ENCODE measurements around the gene ZNF747.

- TF ChIP-seq CTCF (IDR thresholded peaks at IDR 0.05) (no peak), POLR2A (IDR thresholded peaks at IDR 0.05) (no peak)
These were observed 31.3 kb upstream of the ZNF747 start for GRCh38 chr16:30565984-30566383.
